Osteocyte (in vitro differentiated cells): ENCODE measurements around the gene GALNT14. TPM values are rescaled to one million over a fixed set of nuclear protein-coding genes. Genes with fewer than 3 reads are reported as not detected.

Source experiments
- DNase-seq: peaks from one replicate; pipeline ENCODE4 v3.0.0; 2021; ENCODE audit warnings: mixed read lengths; ENCODE audit not compliant: unreplicated experiment; ENCODE audit errors: extremely low spot score
- H3K27ac Mint-ChIP-seq: one replicate; pipeline ENCODE4 v1.8.0; 2021; ENCODE audit warnings: mild to moderate bottlenecking, mixed read lengths; ENCODE audit not compliant: unreplicated experiment
- H3K27me3 Mint-ChIP-seq: one replicate; pipeline ENCODE4 v1.8.0; 2021; ENCODE audit warnings: mixed read lengths; ENCODE audit not compliant: unreplicated experiment
- H3K36me3 Mint-ChIP-seq: one replicate; pipeline ENCODE4 v1.8.0; 2021; ENCODE audit warnings: mixed read lengths; ENCODE audit not compliant: unreplicated experiment
- H3K4me1 Mint-ChIP-seq: one replicate; pipeline ENCODE4 v1.8.0; 2021; ENCODE audit warnings: mixed read lengths; ENCODE audit not compliant: unreplicated experiment
- H3K4me3 Mint-ChIP-seq: one replicate; pipeline ENCODE4 v1.8.0; 2021; ENCODE audit warnings: mild to moderate bottlenecking, moderate library complexity, mixed read lengths; ENCODE audit not compliant: unreplicated experiment
- H3K9me3 Mint-ChIP-seq: one replicate; pipeline ENCODE4 v1.8.0; 2021; ENCODE audit warnings: mixed read lengths; ENCODE audit not compliant: unreplicated experiment
- CTCF ChIP-seq: fragments of 200-600 bp; sonication (generic); IDR thresholded peaks from 2 replicates; pipeline ENCODE4 v1.5.0; 2021; ENCODE audit warnings: antibody characterized with exemption, mild to moderate bottlenecking, moderate library complexity
- total RNA-seq: library from RNA; stranded (reverse); gene quantifications from 2 replicates; pipeline ENCODE4 v1.2.1, GENCODE V29; 2021

Gene GALNT14
- total RNA-seq, 1 donor from 2014 or later, result 4.1 TPM

DNA sequence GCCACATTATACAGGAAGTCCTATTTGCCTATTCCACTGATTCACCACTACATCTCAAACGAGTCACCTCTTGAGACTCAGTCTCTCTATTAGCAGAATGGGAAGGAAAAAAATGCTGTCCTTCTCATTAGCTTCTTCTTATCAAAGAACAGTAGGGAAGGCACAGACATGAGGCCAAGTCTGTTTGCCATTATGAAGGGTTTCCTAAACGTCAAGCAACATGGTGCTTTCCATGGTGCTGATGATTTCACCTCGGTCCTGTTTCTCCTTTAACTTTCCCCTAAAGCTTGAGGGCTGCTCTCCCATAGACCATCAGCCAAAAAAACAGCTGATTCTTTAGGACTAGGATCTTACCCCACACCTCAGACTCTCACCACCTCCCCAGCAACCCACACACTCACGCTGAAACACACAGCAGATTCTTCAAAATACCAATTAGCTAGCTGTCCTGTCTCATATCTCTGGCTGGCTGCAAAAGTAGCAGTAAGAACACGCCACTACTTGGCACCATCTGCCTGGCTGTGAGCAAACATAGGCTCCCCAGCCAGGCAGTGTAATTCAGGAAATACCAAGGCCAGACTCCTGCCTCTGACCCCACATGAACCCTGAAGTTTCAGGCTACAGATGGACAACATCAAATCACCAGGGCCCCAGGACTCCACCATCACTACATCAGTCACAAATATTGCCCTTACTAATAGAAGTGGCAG, 30.5 kb downstream of the GALNT14 start:
- Mint-ChIP-seq H3K27me3 (peaks cover 10% of the 10 kb centered on the region), H3K36me3 (no peaks in the 10 kb centered on the region), H3K27ac (no peak overlapping the region), H3K9me3 (peaks cover 4% of the 10 kb centered on the region), H3K4me3 (no peak overlapping the region), H3K4me1 (no peaks in the 10 kb centered on the region)
- TF ChIP-seq CTCF, result no peak
- DNase-seq, result no peak

- DNase-seq, result no peak
- peaks cover 28% of the 10 kb centered on the region for H3K27me3 Mint-ChIP-seq
- H3K27ac Mint-ChIP-seq, result no peak overlapping the region
- peaks cover 4% of the 10 kb centered on the region for H3K9me3 Mint-ChIP-seq
- no peaks in the 10 kb centered on the region for H3K4me1 Mint-ChIP-seq
- no peaks in the 10 kb centered on the region for H3K36me3 Mint-ChIP-seq
- no peak for TF ChIP-seq CTCF
- no peak overlapping the region for H3K4me3 Mint-ChIP-seq
These were observed 36.5 kb downstream of the GALNT14 start for GRCh38 chr2:31101701-31102100.

- Mint-ChIP-seq H3K4me1 (no peaks in the 10 kb centered on the region), H3K36me3 (no peaks in the 10 kb centered on the region), H3K4me3 (no peak overlapping the region), H3K9me3 (no peaks in the 10 kb centered on the region), H3K27me3 (peaks cover 21% of the 10 kb centered on the region), H3K27ac (no peak overlapping the region)
- no peak for TF ChIP-seq CTCF
- no peak for DNase-seq
These were observed 40.2 kb downstream of the GALNT14 start for GRCh38 chr2:31097962-31098613.

DNA sequence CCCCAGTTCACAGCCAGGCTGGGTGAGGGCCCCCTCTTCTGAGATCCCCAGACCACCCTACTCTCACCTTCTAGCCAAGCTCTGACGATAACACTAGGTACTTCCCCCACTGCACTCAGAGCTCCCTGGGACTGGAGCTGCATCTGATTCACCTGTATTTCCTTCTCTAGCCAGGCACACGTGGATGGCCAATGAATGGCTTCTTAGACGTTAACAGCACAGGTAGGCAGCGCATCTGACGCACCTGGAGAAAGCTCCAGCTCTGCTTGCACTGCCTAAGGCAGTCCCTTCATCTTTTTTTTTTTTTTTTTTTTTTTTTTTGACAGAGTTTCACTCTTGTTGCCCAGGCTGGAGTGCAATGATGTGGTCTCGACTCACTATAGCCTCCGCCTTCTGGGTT, 48.1 kb downstream of the GALNT14 start:
- no peak for DNase-seq
- H3K4me1 Mint-ChIP-seq, result no peaks in the 10 kb centered on the region
- H3K9me3 Mint-ChIP-seq, result no peaks in the 10 kb centered on the region
- no peaks in the 10 kb centered on the region for H3K27me3 Mint-ChIP-seq
- no peak for TF ChIP-seq CTCF
- no peak overlapping the region for H3K4me3 Mint-ChIP-seq
- no peak overlapping the region for H3K27ac Mint-ChIP-seq
- no peaks in the 10 kb centered on the region for H3K36me3 Mint-ChIP-seq

DNA sequence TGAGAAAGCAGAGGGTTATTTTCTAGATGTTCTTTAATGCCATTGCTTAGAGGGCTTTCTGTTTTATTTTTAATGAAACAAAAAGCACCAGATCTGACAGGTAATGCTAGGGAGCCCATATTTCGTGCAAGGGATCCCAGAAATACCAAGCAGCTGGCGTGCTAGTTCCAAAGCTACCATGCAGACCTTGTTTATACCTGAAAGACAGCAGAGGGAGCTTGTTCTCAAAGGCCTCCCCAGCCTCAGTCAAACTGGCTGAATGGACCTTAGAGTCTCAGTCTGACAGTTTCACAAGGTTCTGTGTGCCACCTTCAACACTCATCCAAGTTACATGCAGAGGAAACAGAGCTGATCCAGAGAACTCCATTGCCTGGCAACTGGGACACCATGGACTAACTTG, 48.6 kb downstream of the GALNT14 start:
- no peak for TF ChIP-seq CTCF
- no peaks in the 10 kb centered on the region for H3K4me1 Mint-ChIP-seq
- no peak overlapping the region for H3K4me3 Mint-ChIP-seq
- no peaks in the 10 kb centered on the region for H3K9me3 Mint-ChIP-seq
- no peaks in the 10 kb centered on the region for H3K36me3 Mint-ChIP-seq
- H3K27me3 Mint-ChIP-seq, result no peaks in the 10 kb centered on the region
- H3K27ac Mint-ChIP-seq, result no peak overlapping the region
- DNase-seq, result no peak
